ENCODE results near the gene LZIC. TPM values are rescaled to one million over a fixed set of nuclear protein-coding genes. Genes with fewer than 3 reads are reported as not detected.

LZIC gene
- total and polyA plus RNA-seq, 9 of the 15 experiments (the other 6 are each of a cell fraction or from before 2014, with no cell fraction given) = 32.9 to 109 (median 61.7) TPM

DNA sequence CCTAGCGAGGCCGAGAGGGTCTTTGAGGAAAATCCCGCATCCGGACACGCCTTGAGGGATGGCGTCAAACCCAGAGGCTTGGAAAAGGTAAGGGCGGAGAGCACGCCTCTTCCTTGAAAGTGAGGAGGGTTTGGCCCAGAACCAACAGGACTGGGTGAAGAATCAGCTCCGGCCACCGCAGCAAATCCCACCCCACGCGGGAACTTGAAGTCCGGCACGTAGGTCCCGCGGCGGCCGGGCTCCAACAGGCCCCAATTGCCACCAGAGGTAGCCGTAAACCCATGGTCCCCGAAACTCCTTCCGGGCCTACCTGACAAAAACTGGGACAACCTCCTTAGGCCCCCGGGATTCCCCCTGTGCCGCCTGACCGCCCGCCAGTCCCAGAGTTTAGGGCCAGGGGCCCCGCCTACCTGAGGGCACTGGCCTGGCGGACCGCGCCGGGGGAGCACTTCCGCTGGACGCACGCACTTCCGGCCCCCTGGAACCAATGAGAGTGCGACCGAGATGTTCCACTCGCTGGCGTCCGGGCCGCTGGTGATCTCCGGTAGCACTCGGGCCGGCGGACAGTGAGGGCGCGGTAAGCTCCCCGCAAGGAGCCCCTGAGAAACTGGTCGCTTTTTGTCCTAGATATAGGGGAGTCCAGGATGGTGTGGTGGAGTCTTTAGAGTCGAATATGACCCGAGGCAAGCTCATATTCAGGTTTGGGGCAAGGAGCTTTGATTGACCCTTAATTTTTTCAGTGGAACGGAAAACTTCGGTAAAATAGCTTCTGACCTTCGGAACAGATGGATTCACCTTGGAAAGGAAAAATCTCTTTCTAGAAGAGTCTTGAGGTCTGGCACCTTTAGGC lies at the start of gene LZIC, which contains the start of gene NMNAT1 (continued):
- TF ChIP-seq, protein P1, sequence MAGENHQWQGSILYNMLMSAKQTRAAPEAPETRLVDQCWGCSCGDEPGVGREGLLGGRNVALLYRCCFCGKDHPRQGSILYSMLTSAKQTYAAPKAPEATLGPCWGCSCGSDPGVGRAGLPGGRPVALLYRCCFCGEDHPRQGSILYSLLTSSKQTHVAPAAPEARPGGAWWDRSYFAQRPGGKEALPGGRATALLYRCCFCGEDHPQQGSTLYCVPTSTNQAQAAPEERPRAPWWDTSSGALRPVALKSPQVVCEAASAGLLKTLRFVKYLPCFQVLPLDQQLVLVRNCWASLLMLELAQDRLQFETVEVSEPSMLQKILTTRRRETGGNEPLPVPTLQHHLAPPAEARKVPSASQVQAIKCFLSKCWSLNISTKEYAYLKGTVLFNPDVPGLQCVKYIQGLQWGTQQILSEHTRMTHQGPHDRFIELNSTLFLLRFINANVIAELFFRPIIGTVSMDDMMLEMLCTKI (IDR thresholded peaks at IDR 0.05; ENCODE audit: partially characterized antibody) = no peak
- TF ChIP-seq XRCC5 (IDR thresholded peaks at IDR 0.05; ENCODE audit: low read depth, low read length) = peak; percentile 93
- TF ChIP-seq, protein P2, sequence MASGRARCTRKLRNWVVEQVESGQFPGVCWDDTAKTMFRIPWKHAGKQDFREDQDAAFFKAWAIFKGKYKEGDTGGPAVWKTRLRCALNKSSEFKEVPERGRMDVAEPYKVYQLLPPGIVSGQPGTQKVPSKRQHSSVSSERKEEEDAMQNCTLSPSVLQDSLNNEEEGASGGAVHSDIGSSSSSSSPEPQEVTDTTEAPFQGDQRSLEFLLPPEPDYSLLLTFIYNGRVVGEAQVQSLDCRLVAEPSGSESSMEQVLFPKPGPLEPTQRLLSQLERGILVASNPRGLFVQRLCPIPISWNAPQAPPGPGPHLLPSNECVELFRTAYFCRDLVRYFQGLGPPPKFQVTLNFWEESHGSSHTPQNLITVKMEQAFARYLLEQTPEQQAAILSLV (tag; IDR thresholded peaks at IDR 0.05) = no peak
- no peak for TF ChIP-seq KLF16 (IDR thresholded peaks at IDR 0.05)
- TF ChIP-seq RAD51 (IDR thresholded peaks at IDR 0.05; ENCODE audit: borderline replicate concordance, low read depth) = no peak
- TF ChIP-seq MEF2A (IDR thresholded peaks at IDR 0.05; ENCODE audit: control insufficient read depth, low read depth, low read length) = no peak
- TF ChIP-seq U2AF1 (optimal IDR thresholded peaks at IDR 0.05; ENCODE audit: low read depth, low read length) = peak; percentile 78
- peak; percentile 90 for TF ChIP-seq HNRNPL (IDR thresholded peaks at IDR 0.05; ENCODE audit: low read depth, low read length)
- TF ChIP-seq NEUROD1 (IDR thresholded peaks at IDR 0.05; ENCODE audit: borderline replicate concordance, low read depth, low read length, partially characterized antibody) = peak; percentile 89
- TF ChIP-seq, protein P3, sequence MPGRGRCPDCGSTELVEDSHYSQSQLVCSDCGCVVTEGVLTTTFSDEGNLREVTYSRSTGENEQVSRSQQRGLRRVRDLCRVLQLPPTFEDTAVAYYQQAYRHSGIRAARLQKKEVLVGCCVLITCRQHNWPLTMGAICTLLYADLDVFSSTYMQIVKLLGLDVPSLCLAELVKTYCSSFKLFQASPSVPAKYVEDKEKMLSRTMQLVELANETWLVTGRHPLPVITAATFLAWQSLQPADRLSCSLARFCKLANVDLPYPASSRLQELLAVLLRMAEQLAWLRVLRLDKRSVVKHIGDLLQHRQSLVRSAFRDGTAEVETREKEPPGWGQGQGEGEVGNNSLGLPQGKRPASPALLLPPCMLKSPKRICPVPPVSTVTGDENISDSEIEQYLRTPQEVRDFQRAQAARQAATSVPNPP (IDR thresholded peaks at IDR 0.05; ENCODE audit: borderline replicate concordance, insufficient read depth, insufficient read length) = no peak
- TF ChIP-seq MYNN (IDR thresholded peaks at IDR 0.05) = peak; percentile 83; the same call in 1 of the 2 replicates
- no peak for TF ChIP-seq MYNN (CRISPR knock-in tag; IDR thresholded peaks at IDR 0.05)
- TF ChIP-seq ZFP1 (CRISPR knock-in tag; IDR thresholded peaks at IDR 0.05) = no peak
- 0 out of 2 replicates have a peak, but pooled peaks have one; percentile 40 for TF ChIP-seq SAFB (IDR thresholded peaks at IDR 0.05; ENCODE audit: borderline replicate concordance, low read depth, low read length)
- TF ChIP-seq ZNF311 (CRISPR knock-in tag; IDR thresholded peaks at IDR 0.05) = no peak
- no peak for TF ChIP-seq RUNX1 (IDR thresholded peaks at IDR 0.05; ENCODE audit: low read depth)
- peak; percentile 71 for TF ChIP-seq CCNT2 (IDR thresholded peaks at IDR 0.05; ENCODE audit: borderline replicate concordance, extremely low read depth, insufficient read length, low read depth, low read length)
- TF ChIP-seq ZNF561 (CRISPR knock-in tag; conservative IDR thresholded peaks at IDR 0.05) = no peak
- TF ChIP-seq, protein P4, sequence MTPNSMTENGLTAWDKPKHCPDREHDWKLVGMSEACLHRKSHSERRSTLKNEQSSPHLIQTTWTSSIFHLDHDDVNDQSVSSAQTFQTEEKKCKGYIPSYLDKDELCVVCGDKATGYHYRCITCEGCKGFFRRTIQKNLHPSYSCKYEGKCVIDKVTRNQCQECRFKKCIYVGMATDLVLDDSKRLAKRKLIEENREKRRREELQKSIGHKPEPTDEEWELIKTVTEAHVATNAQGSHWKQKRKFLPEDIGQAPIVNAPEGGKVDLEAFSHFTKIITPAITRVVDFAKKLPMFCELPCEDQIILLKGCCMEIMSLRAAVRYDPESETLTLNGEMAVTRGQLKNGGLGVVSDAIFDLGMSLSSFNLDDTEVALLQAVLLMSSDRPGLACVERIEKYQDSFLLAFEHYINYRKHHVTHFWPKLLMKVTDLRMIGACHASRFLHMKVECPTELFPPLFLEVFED (CRISPR knock-in tag; conservative IDR thresholded peaks at IDR 0.05) = no peak
- TF ChIP-seq CSDE1 (IDR thresholded peaks at IDR 0.05) = peak in 1 of 2 experiments; percentile 66; a peak in 1 of 4 replicates
- TF ChIP-seq, protein P5, sequence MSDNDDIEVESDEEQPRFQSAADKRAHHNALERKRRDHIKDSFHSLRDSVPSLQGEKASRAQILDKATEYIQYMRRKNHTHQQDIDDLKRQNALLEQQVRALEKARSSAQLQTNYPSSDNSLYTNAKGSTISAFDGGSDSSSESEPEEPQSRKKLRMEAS (CRISPR knock-in tag; IDR thresholded peaks at IDR 0.05) = peak; percentile 68; the same call in 1 of the 2 replicates

All from K562 (cell line).